LNCaP clone FGC (cell line): ENCODE measurements around the gene SOX12.
A peak's percentile ranks its signal among the peaks of the same experiment; 100 is the strongest.

Source experiments
- DNase-seq: peaks from one replicate; pipeline ENCODE4 v3.0.0-alpha.2; 2011; ENCODE audit warnings: low read depth
- H3K4me3 ChIP-seq: 2 replicates; pipeline ENCODE4 v1.5.1; 2011; ENCODE audit warnings: mild to moderate bottlenecking, low read depth, low read length, control low read depth
- CTCF ChIP-seq: IDR thresholded peaks from 2 replicates; pipeline ENCODE4 v1.5.1; 2012; ENCODE audit warnings: mild to moderate bottlenecking; ENCODE audit not compliant: control insufficient read depth, insufficient read depth; ENCODE audit errors: extremely low read depth

The SOX12 gene

GRCh38 chr20:297098-297924 is 28.0 kb upstream of the SOX12 start, which contains the start of gene ZCCHC3:
Gene ZCCHC3 (plus strand): TSS chr20:297570. CDS start chr20:297587, 17 bp downstream.
- peak; percentile 71 for DNase-seq
- peak within 1 kb of the TSS; percentile 70 for H3K4me3 ChIP-seq
- TF ChIP-seq CTCF = no peak

GRCh38 chr20:297925-298775 is 27.2 kb upstream of the SOX12 start:
- TF ChIP-seq CTCF = no peak
- H3K4me3 ChIP-seq = peak overlapping the region; percentile 70
- DNase-seq = peak; percentile 75

- DNase-seq = no peak
- TF ChIP-seq CTCF = no peak
- peak overlapping the region; percentile 70 for H3K4me3 ChIP-seq
Observed at GRCh38 chr20:298776-299391, 26.5 kb upstream of the SOX12 start.

GRCh38 chr20:300345-300990 is 24.9 kb upstream of the SOX12 start:
- TF ChIP-seq CTCF = no peak
- no peak for DNase-seq
- H3K4me3 ChIP-seq = peak overlapping the region; percentile 70

- no peak overlapping the region for H3K4me3 ChIP-seq
- TF ChIP-seq CTCF = no peak
- DNase-seq = no peak
Observed at GRCh38 chr20:301886-302848, 23.2 kb upstream of the SOX12 start.
